Measurements from ENCODE around the gene PROZ.

Gene PROZ

DNA sequence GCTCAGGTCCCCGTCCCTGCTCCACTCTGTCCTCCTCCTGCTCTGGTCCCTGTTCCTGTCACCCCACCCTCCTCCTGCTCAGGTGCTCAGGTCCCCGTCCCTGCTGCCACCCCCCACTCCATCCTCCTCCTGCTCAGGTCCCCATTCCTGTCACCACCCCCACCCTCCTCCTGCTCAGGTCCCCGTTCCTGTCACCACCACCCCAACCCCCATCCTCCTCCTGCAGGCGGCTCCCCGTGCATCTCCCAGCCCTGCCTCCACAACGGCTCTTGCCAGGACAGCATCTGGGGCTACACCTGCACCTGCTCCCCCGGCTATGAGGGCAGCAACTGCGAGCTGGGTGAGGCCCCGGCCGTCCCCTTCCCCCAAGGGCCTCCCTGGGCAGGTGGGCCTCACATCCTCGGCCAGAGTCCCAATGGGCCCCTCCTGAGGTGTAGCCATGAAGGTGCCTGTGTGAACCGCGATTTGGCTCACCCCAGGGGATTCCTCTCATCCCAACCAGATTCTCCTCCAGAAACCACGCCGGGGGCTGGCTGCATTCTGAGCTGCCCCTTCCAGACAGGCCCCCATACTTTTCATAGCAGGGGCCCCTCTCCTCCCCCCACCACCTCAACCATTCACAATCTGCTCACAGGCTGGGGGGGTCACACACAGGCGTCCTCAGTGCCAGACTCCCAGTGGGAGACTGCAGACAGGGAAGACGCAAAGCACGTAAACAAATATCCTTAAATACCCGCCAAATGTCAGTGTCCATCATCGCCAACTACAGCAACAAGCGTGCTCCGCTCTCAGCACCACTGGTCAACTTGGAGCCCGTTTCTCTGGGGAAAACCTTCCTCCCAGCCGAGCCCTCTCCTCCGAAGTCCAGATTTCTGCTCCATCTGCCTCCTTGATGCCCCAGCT is 4.6 kb downstream of the PROZ start:
- in situ Hi-C loops (cut with HindIII; ENCODE audit: low sequenced_read_pairs): no loop called here
- no peak for DNase-seq (ENCODE audit: low read depth, low spot score)
- no peak for TF ChIP-seq CTCF (IDR thresholded peaks at IDR 0.05; ENCODE audit: low read depth, low read length)
- no peak overlapping the region for H3K4me3 ChIP-seq (ENCODE audit: low read depth, low read length)

GRCh38 chr13:113164492-113164891 is 6.0 kb downstream of the PROZ start:
- DNase-seq (ENCODE audit: low read depth, low spot score): no peak
- H3K4me3 ChIP-seq (ENCODE audit: low read depth, low read length): no peak overlapping the region

DNA sequence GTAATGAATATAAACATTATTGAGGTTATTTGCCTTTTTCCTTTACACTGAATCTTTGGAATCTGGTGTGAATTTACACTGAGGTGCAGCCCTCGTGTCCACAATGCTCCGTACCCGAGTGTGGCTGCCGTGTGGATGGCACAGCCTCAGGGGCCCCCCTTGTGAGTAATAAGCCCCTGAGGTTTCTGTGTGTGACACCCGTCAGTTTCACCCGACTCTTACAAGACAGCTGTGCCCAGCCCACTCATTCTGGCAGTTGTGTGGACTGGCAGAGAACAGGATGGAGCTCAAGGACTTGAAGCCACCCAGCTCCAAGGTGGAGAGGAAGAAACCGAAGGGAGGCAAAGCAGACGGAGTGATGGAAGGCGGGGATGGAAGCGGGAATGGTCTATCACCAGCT is 7.8 kb downstream of the PROZ start:
- DNase-seq (ENCODE audit: low read depth, low spot score): no peak
- in situ Hi-C loops (cut with HindIII; ENCODE audit: low sequenced_read_pairs): no loop called here
- no peak for TF ChIP-seq CTCF (IDR thresholded peaks at IDR 0.05; ENCODE audit: low read depth, low read length)
- no peak overlapping the region for H3K4me3 ChIP-seq (ENCODE audit: low read depth, low read length)

More at GRCh38 chr13:113164492-113164891, 6.0 kb downstream of the PROZ start:
- in situ Hi-C loops (cut with HindIII; ENCODE audit: low sequenced_read_pairs): no loop called here
- no peak for TF ChIP-seq CTCF (IDR thresholded peaks at IDR 0.05; ENCODE audit: low read depth, low read length)

DNA sequence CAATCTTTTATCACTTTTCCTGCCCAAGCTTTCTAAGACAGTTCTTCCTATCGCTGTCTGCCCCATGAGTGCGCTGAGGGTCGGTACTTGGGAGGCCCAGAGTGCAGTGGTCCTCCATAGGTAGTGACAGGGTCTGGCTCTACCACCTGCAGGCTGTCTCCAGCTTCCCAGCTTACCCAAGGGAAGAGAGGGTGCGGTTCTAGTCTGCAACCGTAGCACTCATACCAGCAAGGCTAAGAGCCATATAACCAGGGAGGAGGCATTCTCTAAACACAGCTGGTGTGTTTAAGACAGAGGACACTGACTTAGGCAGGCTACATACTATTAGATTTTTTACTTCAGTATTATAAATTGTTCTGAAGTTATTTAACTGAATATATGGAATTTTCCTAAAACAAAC is 8.2 kb downstream of the PROZ start:
- no peak overlapping the region for H3K4me3 ChIP-seq (ENCODE audit: low read depth, low read length)
- in situ Hi-C loops (cut with HindIII; ENCODE audit: low sequenced_read_pairs): no loop called here
- DNase-seq (ENCODE audit: low read depth, low spot score): no peak
- TF ChIP-seq CTCF (IDR thresholded peaks at IDR 0.05; ENCODE audit: low read depth, low read length): no peak

DNA sequence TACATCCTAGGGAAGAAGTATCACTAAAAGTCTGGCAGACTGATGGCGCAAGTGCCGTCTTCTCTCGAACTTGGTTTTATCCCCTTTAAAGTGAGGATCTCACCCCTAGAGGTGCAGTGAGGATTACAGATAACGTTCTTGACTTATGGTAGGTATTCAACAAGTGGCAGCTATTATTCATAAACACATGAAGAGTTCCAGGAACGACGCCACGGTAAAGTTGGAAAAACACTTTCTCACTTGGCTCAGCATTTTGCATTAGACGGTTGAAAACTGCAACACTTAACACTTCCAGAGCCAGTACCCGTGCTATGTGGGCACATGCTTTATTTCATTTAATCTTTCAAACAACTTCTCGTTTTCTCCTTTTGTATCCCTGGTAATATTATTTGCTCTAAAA is 8.7 kb downstream of the PROZ start:
- no peak overlapping the region for H3K4me3 ChIP-seq (ENCODE audit: low read depth, low read length)
- no peak for DNase-seq (ENCODE audit: low read depth, low spot score)
- in situ Hi-C loops (cut with HindIII; ENCODE audit: low sequenced_read_pairs): no loop called here
- no peak for TF ChIP-seq CTCF (IDR thresholded peaks at IDR 0.05; ENCODE audit: low read depth, low read length)

GRCh38 chr13:113167575-113167974 is 9.1 kb downstream of the PROZ start:
- TF ChIP-seq CTCF (IDR thresholded peaks at IDR 0.05; ENCODE audit: low read depth, low read length): no peak

More at GRCh38 chr13:113167575-113167974, 9.1 kb downstream of the PROZ start:
- no peak for DNase-seq (ENCODE audit: low read depth, low spot score)
- H3K4me3 ChIP-seq (ENCODE audit: low read depth, low read length): no peak overlapping the region
- in situ Hi-C loops (cut with HindIII; ENCODE audit: low sequenced_read_pairs): no loop called here

Data from astrocyte of the spinal cord (primary cell).